Liver (tissue), 3 donors: ENCODE results near the gene SMOC2.

Experiments used
- CTCF ChIP-seq: fragments of 150-350 bp; IDR thresholded peaks from 2 replicates; pipeline ENCODE4 v1.5.1; 2017; ENCODE audit warnings: improper control_type of control experiment, low read depth, low read length; ENCODE audit not compliant: missing input control
- FOXA1 ChIP-seq: IDR thresholded peaks from 2 replicates; pipeline ENCODE4 v1.6.1; 2016; ENCODE audit warnings: antibody characterized with exemption
- HNF4A ChIP-seq, 2 donors: conservative IDR thresholded peaks; 2 replicates each; pipeline ENCODE4 v1.6.1; 2016; ENCODE audit warnings: antibody characterized with exemption in 2 of 2, mild to moderate bottlenecking in 2 of 2
- MAX ChIP-seq: IDR thresholded peaks from 2 replicates; pipeline ENCODE4 v1.6.1; 2016; ENCODE audit warnings: antibody characterized with exemption
- REST ChIP-seq: IDR thresholded peaks from 2 replicates; pipeline ENCODE4 v1.6.1; 2016; ENCODE audit warnings: antibody characterized with exemption, mild to moderate bottlenecking
- SP1 ChIP-seq: IDR thresholded peaks from 2 replicates; pipeline ENCODE4 v1.6.1; 2018; ENCODE audit warnings: antibody characterized with exemption, mild to moderate bottlenecking
- TAF1 ChIP-seq: conservative IDR thresholded peaks from 2 replicates; pipeline ENCODE4 v1.6.1; 2016; ENCODE audit warnings: antibody characterized with exemption, mild to moderate bottlenecking
- donor health status: healthy.
- donor health status: healthy.

GRCh38 chr6:168501561-168501960 is 60.6 kb downstream of the SMOC2 start:
- TF ChIP-seq CTCF (no peak), TAF1 (no peak), SP1 (no peak), MAX (no peak), FOXA1 (no peak), HNF4A (conservative IDR thresholded peaks at IDR 0.05) (no peak), REST (no peak)
